Sigmoid colon (tissue), 4 donors: ENCODE data around the gene BCHE.

Experiments used
- CTCF ChIP-seq, 4 experiments: fragments of 450-650 bp in 3 of 4; fragments of 200-600 bp in 1 of 4; IDR thresholded peaks; one replicate each; pipeline ENCODE4 v1.5.1; 2016 to 2019; ENCODE audit warnings: antibody characterized with exemption in 4 of 4, mild to moderate bottlenecking in 3 of 4, moderate library complexity in 2 of 4
- POLR2A ChIP-seq, 2 donors: fragments of 450-650 bp; IDR thresholded peaks; one replicate each; pipeline ENCODE4 v1.6.1; 2016; ENCODE audit warnings: antibody characterized with exemption in 2 of 2, mild to moderate bottlenecking in 2 of 2, moderate library complexity in 2 of 2
- POLR2AphosphoS5 ChIP-seq, 4 donors: sonication (generic); formaldehyde crosslinking; IDR thresholded peaks; one replicate each; pipeline ENCODE4 v1.6.1; 2017; ENCODE audit warnings: antibody characterized with exemption in 4 of 4

GRCh38 chr3:165768680-165769079, 68.5 kb downstream of the BCHE start:
- TF ChIP-seq CTCF (IDR thresholded peaks at IDR 0.05) (no peak), POLR2A (IDR thresholded peaks at IDR 0.05) (no peak), POLR2AphosphoS5 (IDR thresholded peaks at IDR 0.05) (no peak)
